H9 (cell line): ENCODE measurements around the gene BTRC. TPM values are rescaled to one million over a fixed set of nuclear protein-coding genes. Genes with fewer than 3 reads are reported as not detected.

Experiments
- DNase-seq: peaks from one replicate; pipeline ENCODE4 v3.0.0-alpha.2; 2017
- H2AFZ ChIP-seq: one replicate; pipeline ENCODE4 v1.6.1; 2013; ENCODE audit warnings: mild to moderate bottlenecking, low read length, control low read depth, moderate library complexity
- H2AK5ac ChIP-seq: 2 replicates; pipeline ENCODE4 v1.6.1; 2013; ENCODE audit warnings: low read length, control low read depth, mixed read lengths; ENCODE audit not compliant: insufficient read length
- H2BK120ac ChIP-seq: one replicate; pipeline ENCODE4 v1.6.1; 2013; ENCODE audit warnings: low read depth, mild to moderate bottlenecking, low read length, control low read depth, inconsistent platforms; ENCODE audit not compliant: poor library complexity, severe bottlenecking
- H2BK12ac ChIP-seq: 2 replicates; pipeline ENCODE4 v1.6.1; 2013; ENCODE audit warnings: low read length, control low read depth, mixed read lengths, low read depth; ENCODE audit not compliant: insufficient read length
- H2BK15ac ChIP-seq: 2 replicates; pipeline ENCODE4 v1.6.1; 2013; ENCODE audit warnings: low read depth, low read length, control low read depth
- H2BK20ac ChIP-seq: one replicate; pipeline ENCODE4 v1.6.1; 2013; ENCODE audit warnings: low read depth, mild to moderate bottlenecking, low read length, control low read depth, inconsistent platforms; ENCODE audit not compliant: poor library complexity, severe bottlenecking
- H2BK5ac ChIP-seq: 2 replicates; pipeline ENCODE4 v1.6.1; 2013; ENCODE audit warnings: low read length, control low read depth, mixed read lengths; ENCODE audit not compliant: insufficient read length
- H3K14ac ChIP-seq: 2 replicates; pipeline ENCODE4 v1.6.1; 2013; ENCODE audit warnings: low read length, control low read depth; ENCODE audit not compliant: insufficient read depth
- H3K18ac ChIP-seq: 2 replicates; pipeline ENCODE4 v1.6.1; 2013; ENCODE audit warnings: low read depth, mild to moderate bottlenecking, mixed read lengths, low read length, control low read depth; ENCODE audit not compliant: insufficient read length
- H3K23ac ChIP-seq: 2 replicates; pipeline ENCODE4 v1.6.1; 2013; ENCODE audit warnings: low read length, control low read depth, mixed read lengths, low read depth; ENCODE audit not compliant: insufficient read length
- H3K23me2 ChIP-seq: 2 replicates; pipeline ENCODE4 v1.6.1; 2013; ENCODE audit warnings: low read depth, mild to moderate bottlenecking, mixed read lengths, low read length, control low read depth; ENCODE audit not compliant: insufficient read length, poor library complexity, severe bottlenecking
- H3K27ac ChIP-seq: 2 replicates; pipeline ENCODE4 v1.5.1; 2013; ENCODE audit warnings: low read length, control low read depth, mixed read lengths, low read depth; ENCODE audit not compliant: insufficient read length
- H3K27me3 ChIP-seq: 2 replicates; pipeline ENCODE4 v1.6.1; 2013; ENCODE audit warnings: low read length, control low read depth, inconsistent platforms; ENCODE audit not compliant: insufficient read depth
- H3K4ac ChIP-seq: 2 replicates; pipeline ENCODE4 v1.6.1; 2013; ENCODE audit warnings: low read depth, mild to moderate bottlenecking, control low read depth, inconsistent platforms, low read length, moderate library complexity
- H3K4me1 ChIP-seq: 2 replicates; pipeline ENCODE4 v1.6.1; 2013; ENCODE audit warnings: low read length, control low read depth, inconsistent platforms; ENCODE audit not compliant: insufficient read depth
- H3K4me2 ChIP-seq: 2 replicates; pipeline ENCODE4 v1.6.1; 2013; ENCODE audit warnings: low read length, control low read depth, mixed read lengths; ENCODE audit not compliant: insufficient read length, insufficient read depth
- H3K56ac ChIP-seq: 2 replicates; pipeline ENCODE4 v1.6.1; 2013; ENCODE audit warnings: low read depth, mild to moderate bottlenecking, mixed read lengths, low read length, control low read depth; ENCODE audit not compliant: insufficient read length
- H3K79me1 ChIP-seq: 2 replicates; pipeline ENCODE4 v1.6.1; 2013; ENCODE audit warnings: low read depth, mild to moderate bottlenecking, moderate library complexity, low read length, control low read depth, inconsistent platforms; ENCODE audit not compliant: insufficient read depth, poor library complexity, severe bottlenecking
- H3K79me2 ChIP-seq: 2 replicates; pipeline ENCODE4 v1.6.1; 2013; ENCODE audit warnings: low read length, control low read depth, inconsistent platforms; ENCODE audit not compliant: insufficient read depth
- H3K9ac ChIP-seq: 2 replicates; pipeline ENCODE4 v1.6.1; 2013; ENCODE audit warnings: low read length, control low read depth, mixed read lengths; ENCODE audit not compliant: insufficient read length; ENCODE audit errors: extremely low read depth
- H3K9me3 ChIP-seq: one replicate; pipeline ENCODE4 v1.6.1; 2013; ENCODE audit warnings: low read depth, low read length, inconsistent platforms; ENCODE audit not compliant: control insufficient read depth
- H3T11ph ChIP-seq: one replicate; pipeline ENCODE4 v1.6.1; 2013; ENCODE audit warnings: mild to moderate bottlenecking, low read length, control low read depth, inconsistent platforms
- H4K20me1 ChIP-seq: one replicate; pipeline ENCODE4 v1.6.1; 2013; ENCODE audit not compliant: control insufficient read depth, insufficient read length, insufficient read depth
- H4K5ac ChIP-seq: 2 replicates; pipeline ENCODE4 v1.6.1; 2013; ENCODE audit warnings: low read depth, mild to moderate bottlenecking, mixed read lengths, low read length, control low read depth; ENCODE audit not compliant: insufficient read length
- H4K8ac ChIP-seq: replicated peaks from 2 replicates; pipeline ENCODE4 v1.6.1; 2013; ENCODE audit warnings: low read length, control low read depth, mixed read lengths, low read depth; ENCODE audit not compliant: insufficient read length
- H4K91ac ChIP-seq: 2 replicates; pipeline ENCODE4 v1.6.1; 2013; ENCODE audit warnings: low read depth, mild to moderate bottlenecking, moderate library complexity, mixed read lengths, low read length, control low read depth; ENCODE audit not compliant: insufficient read length
- H3K27ac Mint-ChIP-seq, 3 experiments: 2 replicates in 2 of 3; 3 replicates in 1 of 3; pipeline ENCODE4 v1.8.0; 2020 to 2021; ENCODE audit warnings: mixed read lengths in 3 of 3, mild to moderate bottlenecking in 1 of 3, moderate library complexity in 1 of 3
- H3K27me3 Mint-ChIP-seq: 2 replicates; pipeline ENCODE4 v1.8.0; 2021; ENCODE audit warnings: low read depth, mild to moderate bottlenecking, moderate library complexity, mixed read lengths
- H3K36me3 Mint-ChIP-seq, 3 experiments: 2 replicates in 2 of 3; 3 replicates in 1 of 3; pipeline ENCODE4 v1.8.0; 2020 to 2021; ENCODE audit warnings: low read depth in 3 of 3, mixed read lengths in 3 of 3; ENCODE audit not compliant: insufficient read depth in 1 of 3
- H3K4me1 Mint-ChIP-seq, 2 experiments: 2 replicates each; pipeline ENCODE4 v1.8.0; 2020; ENCODE audit warnings: mixed read lengths in 2 of 2
- H3K4me3 Mint-ChIP-seq, 2 experiments: 2 replicates in 1 of 2; 3 replicates in 1 of 2; pipeline ENCODE4 v1.8.0; 2020 to 2021; ENCODE audit warnings: mild to moderate bottlenecking in 2 of 2, mixed read lengths in 2 of 2, moderate library complexity in 1 of 2
- H3K9me3 Mint-ChIP-seq, 2 experiments: 2 replicates in 1 of 2; 3 replicates in 1 of 2; pipeline ENCODE4 v1.8.0; 2020; ENCODE audit warnings: mild to moderate bottlenecking in 2 of 2, mixed read lengths in 2 of 2, moderate library complexity in 1 of 2
- WGBS: extraction: QIAGEN DNeasy Blood & Tissue Kit; methylation state at CpG from one replicate; pipeline ENCODE4 v1.1.7; 2013; ENCODE audit warnings: missing lambda C conversion rate, low lambda C conversion rate, mixed read lengths; ENCODE audit not compliant: insufficient read length; ENCODE audit errors: extremely low coverage; 5-methylcytosine and 5-hydroxymethylcytosine counted together
- total RNA-seq: library from RNA; stranded (reverse); gene quantifications from 2 replicates; pipeline ENCODE4 v1.2.1, GENCODE V29; 2021
- TF ChIP-seq, protein P1 (sequence below): fragments of 200-600 bp; sonication (generic); conservative IDR thresholded peaks from 3 replicates; pipeline ENCODE4 v1.8.0; 2021; ENCODE audit warnings: antibody characterized with exemption, mild to moderate bottlenecking

The BTRC gene
- total RNA-seq, 1 experiment from 2014 or later, result 24.2 TPM

DNA sequence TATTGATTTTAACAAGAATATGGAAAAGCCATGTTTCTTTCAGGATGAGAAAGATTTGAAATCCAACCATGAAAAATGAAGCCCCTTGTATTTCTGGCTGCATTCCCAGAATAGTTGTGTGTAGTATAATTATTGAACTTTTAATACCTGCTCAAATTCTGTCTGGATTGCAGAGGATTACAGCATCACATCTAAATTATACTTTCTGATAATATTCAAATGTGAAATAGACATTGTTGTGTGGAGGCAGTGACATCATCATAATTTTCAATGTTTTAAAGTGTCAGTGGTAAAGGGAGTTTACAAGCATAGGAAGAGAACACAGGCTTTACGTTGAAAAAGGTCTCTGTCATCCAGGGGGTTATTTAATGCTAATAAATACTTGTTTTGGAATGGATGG, 140.7 kb downstream of the BTRC start:
- no peak overlapping the region for H2AK5ac ChIP-seq
- no peak overlapping the region for H3K56ac ChIP-seq
- H3K23ac ChIP-seq, result no peak overlapping the region
- H2BK15ac ChIP-seq, result no peak overlapping the region
- H3K18ac ChIP-seq, result no peak overlapping the region
- H3K79me2 ChIP-seq, result no peaks in the 10 kb centered on the region
- no peak for DNase-seq
- no peak overlapping the region for H2BK20ac ChIP-seq
- H4K91ac ChIP-seq, result no peak overlapping the region
- no peak overlapping the region for H3K14ac ChIP-seq
- no CpG with 5 or more reads among the region's 1 CpG for WGBS
- Mint-ChIP-seq H3K27ac (no peak overlapping the region), H3K4me1 (peaks cover 23 to 26% of the 10 kb centered on the region in 2 experiments), H3K27me3 (no peaks in the 10 kb centered on the region), H3K9me3 (no peaks in the 10 kb centered on the region), H3K36me3 (no peaks in the 10 kb centered on the region), H3K4me3 (no peak overlapping the region)
- H3K79me1 ChIP-seq, result no peaks in the 10 kb centered on the region
- no peaks in the 10 kb centered on the region for H4K20me1 ChIP-seq
- no peak overlapping the region for H3K27ac ChIP-seq
- H3K9ac ChIP-seq, result no peak overlapping the region
- no peaks in the 10 kb centered on the region for H3K23me2 ChIP-seq
- peaks cover 7% of the 10 kb centered on the region; the same call in 1 of the 2 replicates for H3K4me1 ChIP-seq
- H4K5ac ChIP-seq, result no peak overlapping the region
- H2BK12ac ChIP-seq, result no peak overlapping the region
- TF ChIP-seq, protein P1, sequence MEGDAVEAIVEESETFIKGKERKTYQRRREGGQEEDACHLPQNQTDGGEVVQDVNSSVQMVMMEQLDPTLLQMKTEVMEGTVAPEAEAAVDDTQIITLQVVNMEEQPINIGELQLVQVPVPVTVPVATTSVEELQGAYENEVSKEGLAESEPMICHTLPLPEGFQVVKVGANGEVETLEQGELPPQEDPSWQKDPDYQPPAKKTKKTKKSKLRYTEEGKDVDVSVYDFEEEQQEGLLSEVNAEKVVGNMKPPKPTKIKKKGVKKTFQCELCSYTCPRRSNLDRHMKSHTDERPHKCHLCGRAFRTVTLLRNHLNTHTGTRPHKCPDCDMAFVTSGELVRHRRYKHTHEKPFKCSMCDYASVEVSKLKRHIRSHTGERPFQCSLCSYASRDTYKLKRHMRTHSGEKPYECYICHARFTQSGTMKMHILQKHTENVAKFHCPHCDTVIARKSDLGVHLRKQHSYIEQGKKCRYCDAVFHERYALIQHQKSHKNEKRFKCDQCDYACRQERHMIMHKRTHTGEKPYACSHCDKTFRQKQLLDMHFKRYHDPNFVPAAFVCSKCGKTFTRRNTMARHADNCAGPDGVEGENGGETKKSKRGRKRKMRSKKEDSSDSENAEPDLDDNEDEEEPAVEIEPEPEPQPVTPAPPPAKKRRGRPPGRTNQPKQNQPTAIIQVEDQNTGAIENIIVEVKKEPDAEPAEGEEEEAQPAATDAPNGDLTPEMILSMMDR, result no peak
- H3K4ac ChIP-seq, result no peak overlapping the region
- H3K4me2 ChIP-seq, result no peak overlapping the region
- no peak overlapping the region for H2BK5ac ChIP-seq
- H3K9me3 ChIP-seq, result no peaks in the 10 kb centered on the region
- no peak overlapping the region for H4K8ac ChIP-seq
- H3K27me3 ChIP-seq, result no peaks in the 10 kb centered on the region
- no peak overlapping the region for H2AFZ ChIP-seq
- no peak overlapping the region for H2BK120ac ChIP-seq
- H3T11ph ChIP-seq, result no peak overlapping the region
